GM19238 (cell line): Measurements from ENCODE around the gene TMEM252.

Experiments
- DNase-seq: peaks from one replicate; pipeline ENCODE4 v3.0.0; 2011; ENCODE audit warnings: low spot score; ENCODE audit not compliant: insufficient read length

The TMEM252 gene

GRCh38 chr9:68540712-68541535, at the start of gene TMEM252:
TMEM252 (minus strand) TSS chr9:68540883; CDS start chr9:68540814, 69 bp downstream.
- DNase-seq = no peak

- DNase-seq = no peak
These were observed 44.5 kb upstream of the TMEM252 start for GRCh38 chr9:68585034-68585761.

GRCh38 chr9:68584189-68585033, 43.7 kb upstream of the TMEM252 start:
- peak; percentile 64 for DNase-seq

GRCh38 chr9:68581696-68582095, 41.0 kb upstream of the TMEM252 start:
- no peak for DNase-seq

- no peak for DNase-seq
These were observed 37.3 kb upstream of the TMEM252 start for GRCh38 chr9:68577774-68578591.

- DNase-seq = no peak
These were observed 35.1 kb upstream of the TMEM252 start for GRCh38 chr9:68575817-68576216.

GRCh38 chr9:68574150-68574549, 33.5 kb upstream of the TMEM252 start:
- DNase-seq = no peak

GRCh38 chr9:68567565-68567964, 26.9 kb upstream of the TMEM252 start:
- DNase-seq = no peak

GRCh38 chr9:68562461-68562860, 21.8 kb upstream of the TMEM252 start:
- DNase-seq = no peak

GRCh38 chr9:68560071-68560844, 19.6 kb upstream of the TMEM252 start:
- DNase-seq = peak; percentile 25

- no peak for DNase-seq
These were observed 17.9 kb upstream of the TMEM252 start for GRCh38 chr9:68558545-68558944.

- DNase-seq = no peak
These were observed 14.9 kb upstream of the TMEM252 start for GRCh38 chr9:68555437-68556150.

- no peak for DNase-seq
These were observed 12.2 kb upstream of the TMEM252 start for GRCh38 chr9:68552700-68553476.

GRCh38 chr9:68551191-68551590, 10.5 kb upstream of the TMEM252 start:
- DNase-seq = no peak

GRCh38 chr9:68548241-68548640, 7.6 kb upstream of the TMEM252 start:
- DNase-seq = no peak

- no peak for DNase-seq
These were observed 6.7 kb upstream of the TMEM252 start for GRCh38 chr9:68547417-68547816.

- peak; percentile 15 for DNase-seq
These were observed 6.1 kb upstream of the TMEM252 start for GRCh38 chr9:68546596-68547390.
